NCI-H2171 (cell line): ENCODE results near the gene CCDC186.
"Not testable (repeated sequence)": the region's sequence is repeated elsewhere in the genome, so short reads cannot be mapped to it uniquely, and the experiment has no call there.

Experiments
- DNase-seq: peaks from one replicate; lab custom pipeline; 2025; lab: John Stamatoyannopoulos, UW

Gene CCDC186

GRCh38 chr10:114173603-114173920, 441 bp downstream of the CCDC186 start:
- no peak for DNase-seq

- no peak for DNase-seq
Observed at GRCh38 chr10:114172776-114173602, 1.0 kb downstream of the CCDC186 start.

GRCh38 chr10:114172216-114172615, 1.8 kb downstream of the CCDC186 start:
- DNase-seq: no peak

- no peak for DNase-seq
Observed at GRCh38 chr10:114168450-114169009, 5.5 kb downstream of the CCDC186 start.

GRCh38 chr10:114167985-114168384, 6.0 kb downstream of the CCDC186 start:
- DNase-seq: no peak

GRCh38 chr10:114166494-114166893, 7.5 kb downstream of the CCDC186 start:
- DNase-seq: no peak

GRCh38 chr10:114166043-114166442, 8.0 kb downstream of the CCDC186 start:
- no peak for DNase-seq

GRCh38 chr10:114163062-114163461, 10.9 kb downstream of the CCDC186 start:
- no peak for DNase-seq

GRCh38 chr10:114157912-114158311, 16.1 kb downstream of the CCDC186 start:
- no peak for DNase-seq

GRCh38 chr10:114151892-114152291, 22.1 kb downstream of the CCDC186 start:
- no peak for DNase-seq

GRCh38 chr10:114151486-114151885, 22.5 kb downstream of the CCDC186 start:
- no peak for DNase-seq

GRCh38 chr10:114149476-114149875, 24.5 kb downstream of the CCDC186 start:
- DNase-seq: not testable (repeated sequence)

- no peak for DNase-seq
Observed at GRCh38 chr10:114143160-114143559, 30.8 kb downstream of the CCDC186 start.

- DNase-seq: no peak
Observed at GRCh38 chr10:114142018-114142417, 32.0 kb downstream of the CCDC186 start.

GRCh38 chr10:114140827-114141226, 33.2 kb downstream of the CCDC186 start:
- DNase-seq: not testable (repeated sequence)

GRCh38 chr10:114140036-114140435, 34.0 kb downstream of the CCDC186 start:
- DNase-seq: no peak

- DNase-seq: no peak
Observed at GRCh38 chr10:114138581-114138980, 35.4 kb downstream of the CCDC186 start.

GRCh38 chr10:114135476-114135875, 38.5 kb downstream of the CCDC186 start:
- no peak for DNase-seq

GRCh38 chr10:114131094-114131493, 42.9 kb downstream of the CCDC186 start:
- DNase-seq: no peak

- DNase-seq: no peak
Observed at GRCh38 chr10:114121031-114121430, 53.0 kb downstream of the CCDC186 start.

- DNase-seq: no peak
Observed at GRCh38 chr10:114118514-114118913, 55.5 kb downstream of the CCDC186 start.

- no peak for DNase-seq
Observed at GRCh38 chr10:114117728-114118127, 56.3 kb downstream of the CCDC186 start.

- no peak for DNase-seq
Observed at GRCh38 chr10:114115661-114116445, 58.1 kb downstream of the CCDC186 start.
